DND-41 (cell line): ENCODE results near the gene LHFPL2.
"Not testable (repeated sequence)": the region's sequence is repeated elsewhere in the genome, so short reads cannot be mapped to it uniquely, and the experiment has no call there.

Source experiments
- ATAC-seq: fragments of 200-7000 bp; cut with Tn5 transposase; 3 replicates; pipeline ENCODE4 v1.9.1; 2021; ENCODE audit warnings: low read depth; ENCODE audit not compliant: insufficient read depth
- DNase-seq: peaks from one replicate; pipeline ENCODE4 v3.0.0-alpha.2; 2020
- H2AFZ ChIP-seq: 2 replicates; pipeline ENCODE4 v1.6.0; 2012; ENCODE audit warnings: low read depth, low read length
- H3K27ac ChIP-seq: 2 replicates; pipeline ENCODE4 v1.5.1; 2012; ENCODE audit warnings: low read length, inconsistent platforms
- H3K27me3 ChIP-seq: fragments of 200-600 bp; sonication (generic); 2 replicates; pipeline ENCODE4 v1.6.0; 2012; ENCODE audit warnings: low read length, mild to moderate bottlenecking, inconsistent platforms; ENCODE audit not compliant: insufficient read depth, poor library complexity
- H3K36me3 ChIP-seq: 2 replicates; pipeline ENCODE4 v1.5.1; 2012; ENCODE audit warnings: low read length, inconsistent platforms; ENCODE audit not compliant: insufficient read depth
- H3K4me1 ChIP-seq: 2 replicates; pipeline ENCODE4 v1.5.1; 2012; ENCODE audit warnings: mild to moderate bottlenecking, low read length; ENCODE audit not compliant: insufficient read depth
- H3K4me2 ChIP-seq: 2 replicates; pipeline ENCODE4 v1.6.0; 2012; ENCODE audit warnings: mild to moderate bottlenecking, moderate library complexity, low read length, inconsistent platforms; ENCODE audit not compliant: insufficient read depth
- H3K4me3 ChIP-seq, 2 experiments: fragments of 200-600 bp in 1 of 2; shearing (Covaris generic) in 1 of 2; 2 replicates each; pipeline ENCODE4 v1.5.1; 2012 to 2016; ENCODE audit warnings: inconsistent platforms in 2 of 2, low read length in 2 of 2, mild to moderate bottlenecking in 2 of 2, low read depth in 1 of 2, moderate library complexity in 1 of 2
- H3K79me2 ChIP-seq: 2 replicates; pipeline ENCODE4 v1.6.0; 2012; ENCODE audit warnings: low read length, inconsistent platforms; ENCODE audit not compliant: insufficient read depth
- H3K9ac ChIP-seq: 2 replicates; pipeline ENCODE4 v1.6.0; 2012; ENCODE audit warnings: low read depth, mild to moderate bottlenecking, inconsistent platforms, low read length, moderate library complexity
- H3K9me3 ChIP-seq: 2 replicates; pipeline ENCODE4 v1.5.1; 2012; ENCODE audit warnings: low read length, moderate library complexity, mild to moderate bottlenecking, inconsistent platforms; ENCODE audit not compliant: insufficient read depth, severe bottlenecking
- H4K20me1 ChIP-seq: 2 replicates; pipeline ENCODE4 v1.6.0; 2012; ENCODE audit warnings: low read length; ENCODE audit not compliant: insufficient read depth
- CTCF ChIP-seq: IDR thresholded peaks from 2 replicates; pipeline ENCODE4 v1.5.1; 2012; ENCODE audit warnings: borderline replicate concordance, low read length, moderate library complexity, mild to moderate bottlenecking; ENCODE audit not compliant: poor library complexity, severe bottlenecking; ENCODE audit errors: extremely low read depth
- EZH2 ChIP-seq: IDR thresholded peaks from 3 replicates; pipeline ENCODE4 v1.6.1; 2012; ENCODE audit warnings: borderline replicate concordance, low read depth, mild to moderate bottlenecking, moderate library complexity, low read length, inconsistent platforms; ENCODE audit not compliant: severe bottlenecking

Gene LHFPL2

DNA sequence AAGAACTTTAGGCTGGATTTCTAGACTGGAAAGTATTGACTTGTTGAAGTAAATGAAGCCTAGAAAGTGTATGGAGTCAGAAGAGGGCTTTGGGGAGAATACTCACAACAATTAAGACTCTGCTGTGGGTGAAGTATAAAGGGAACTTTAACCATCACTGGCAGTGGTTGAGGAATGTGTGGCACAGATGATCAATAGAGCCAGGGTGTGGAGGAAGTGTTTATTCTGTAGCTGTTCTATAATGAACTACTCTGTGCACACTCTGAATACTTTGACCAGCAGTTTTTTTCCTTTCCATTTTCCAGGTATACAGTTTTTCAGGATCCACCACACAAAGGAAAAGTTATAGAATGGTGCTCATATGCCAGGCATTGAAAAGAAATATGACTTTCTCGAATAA is 181.4 kb downstream of the LHFPL2 start:
- Histone ChIP-seq H3K4me1 (no peaks in the 10 kb centered on the region), H3K4me2 (no peak overlapping the region), H3K27me3 (no peaks in the 10 kb centered on the region), H3K9ac (no peak overlapping the region), H4K20me1 (no peaks in the 10 kb centered on the region), H3K4me3 (no peak overlapping the region), H3K36me3 (peaks cover 16% of the 10 kb centered on the region; the same call in 1 of the 2 replicates), H2AFZ (no peak overlapping the region), H3K9me3 (no peaks in the 10 kb centered on the region), H3K27ac (no peak overlapping the region), H3K79me2 (no peaks in the 10 kb centered on the region)
- DNase-seq (no peak), ATAC-seq (no peak)
- TF ChIP-seq CTCF (no peak), EZH2 (no peak)

GRCh38 chr5:78458843-78459242 is 189.7 kb downstream of the LHFPL2 start:
- Histone ChIP-seq H3K27ac (no peak overlapping the region), H4K20me1 (no peaks in the 10 kb centered on the region), H3K36me3 (peaks cover 7% of the 10 kb centered on the region; the same call in 1 of the 2 replicates), H3K9ac (no peak overlapping the region), H3K9me3 (no peaks in the 10 kb centered on the region), H3K4me1 (no peaks in the 10 kb centered on the region), H3K79me2 (no peaks in the 10 kb centered on the region), H3K4me2 (no peak overlapping the region), H3K4me3 (no peak overlapping the region), H2AFZ (no peak overlapping the region), H3K27me3 (no peaks in the 10 kb centered on the region)
- DNase-seq (no peak), ATAC-seq (no peak)
- TF ChIP-seq CTCF (no peak), EZH2 (no peak)

GRCh38 chr5:78457507-78457906 is 191.1 kb downstream of the LHFPL2 start:
- DNase-seq, H2AFZ ChIP-seq, H3K79me2 ChIP-seq, ATAC-seq, H3K4me3 ChIP-seq, H4K20me1 ChIP-seq, H3K36me3 ChIP-seq, H3K4me2 ChIP-seq, H3K9ac ChIP-seq, H3K9me3 ChIP-seq, H3K4me1 ChIP-seq, H3K27me3 ChIP-seq, H3K27ac ChIP-seq: not testable (repeated sequence)

DNA sequence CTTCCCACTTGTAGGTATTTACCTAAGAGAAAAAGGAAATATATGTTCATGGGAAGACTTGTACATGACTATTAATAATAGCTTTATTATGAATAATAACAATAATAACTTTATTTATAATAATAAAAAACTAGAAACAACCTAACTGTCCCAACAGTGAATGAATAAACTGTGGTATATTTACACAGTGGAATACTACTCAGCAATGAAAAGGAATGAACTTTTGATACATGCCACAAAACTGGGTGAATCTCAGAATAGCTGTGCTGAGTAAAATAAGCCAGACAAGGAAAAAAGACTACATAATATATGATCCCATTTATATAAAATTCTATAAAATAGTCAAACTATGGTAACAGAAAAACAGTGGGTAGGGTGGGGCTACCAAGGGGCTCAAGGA is 199.5 kb downstream of the LHFPL2 start:
- Histone ChIP-seq H3K4me2 (no peak overlapping the region), H3K79me2 (no peaks in the 10 kb centered on the region), H3K9ac (no peak overlapping the region), H3K9me3 (no peaks in the 10 kb centered on the region), H3K27me3 (no peaks in the 10 kb centered on the region), H4K20me1 (no peaks in the 10 kb centered on the region), H2AFZ (no peak overlapping the region), H3K27ac (no peak overlapping the region), H3K36me3 (no peaks in the 10 kb centered on the region; the same call in 1 of the 2 replicates), H3K4me3 (no peak overlapping the region), H3K4me1 (no peaks in the 10 kb centered on the region)
- DNase-seq (no peak), ATAC-seq (no peak)
- TF ChIP-seq EZH2: no peak
- TF ChIP-seq CTCF: no peak
